A549 (cell line): Measurements from ENCODE around the gene CDH4. TPM values are rescaled to one million over a fixed set of nuclear protein-coding genes. Genes with fewer than 3 reads are reported as not detected.

Experiments used
- ATAC-seq, 2 experiments: fragments of 200-7000 bp in 1 of 2; fragments of >200 bp in 1 of 2; cut with Nextera tagmentation in 1 of 2; cut with Tn5 transposase in 1 of 2; 3 replicates each; pipeline versions ENCODE4 v1.8.0 to v1.9.1; 2018 to 2020; ENCODE audit warnings: mild to moderate bottlenecking in 1 of 2, moderate library complexity in 1 of 2
- CTCF ChIA-PET: fragments of 300-600 bp; sonication (Branson Sonifier 250); formaldehyde crosslinking; extraction: SDS; loops from one replicate; lab custom pipeline; 2021; ENCODE audit warnings: antibody characterized with exemption, inconsistent platforms; lab: Yijun Ruan, JAX
- POLR2A ChIA-PET: fragments of 350-600 bp; formaldehyde crosslinking; extraction: SDS; loops from one replicate; lab custom pipeline; 2021; ENCODE audit warnings: antibody characterized with exemption, inconsistent platforms; lab: Yijun Ruan, JAX
- DNase-seq, 2 experiments: peaks; one replicate each; pipeline versions ENCODE4 v3.0.0 to v3.0.0-alpha.2; 2011 to 2016; ENCODE audit warnings: low read depth in 1 of 2, low spot score in 1 of 2
- FAIRE-seq: peaks from 2 replicates; lab custom pipeline; 2011; peaks lifted over from hg19 to GRCh38; lab: Jason Lieb, UNC
- H3K27ac ChIP-seq, 2 experiments: fragments of >200 bp; sonication (Bioruptor Twin); formaldehyde crosslinking; 3 replicates each; pipeline ENCODE4 v1.5.1; 2016 to 2017
- H3K4me1 ChIP-seq: fragments of >200 bp; sonication (Bioruptor Twin); formaldehyde crosslinking; 3 replicates; pipeline ENCODE4 v1.6.1; 2016
- H3K4me2 ChIP-seq: fragments of >200 bp; sonication (Bioruptor Twin); formaldehyde crosslinking; 3 replicates; pipeline ENCODE4 v1.6.1; 2016
- H3K4me3 ChIP-seq: fragments of >200 bp; sonication (Bioruptor Twin); formaldehyde crosslinking; 3 replicates; pipeline ENCODE4 v1.5.1; 2016
- H3K9me3 ChIP-seq: fragments of >200 bp; sonication (Bioruptor Twin); formaldehyde crosslinking; 3 replicates; pipeline ENCODE4 v1.6.1; 2016
- CBX8 ChIP-seq: fragments of 200-600 bp; sonication (generic); IDR thresholded peaks from 2 replicates; pipeline ENCODE4 v1.6.1; 2016
- CTCF ChIP-seq: fragments of >200 bp; sonication (Bioruptor Twin); formaldehyde crosslinking; IDR thresholded peaks from 3 replicates; pipeline ENCODE4 v1.5.1; 2016
- EP300 ChIP-seq, 2 experiments: fragments of >200 bp; sonication (Bioruptor Twin); formaldehyde crosslinking; IDR thresholded peaks; 2 replicates in 1 of 2; 3 replicates in 1 of 2; pipeline ENCODE4 v1.6.1; 2016 to 2017
- FOSL2 ChIP-seq, 2 experiments: fragments of 450-650 bp in 1 of 2; fragments of >200 bp in 1 of 2; sonication (Bioruptor Twin) in 1 of 2; formaldehyde crosslinking; IDR thresholded peaks; 2 replicates each; pipeline versions ENCODE4 v1.5.0 to v1.6.1; 2016 to 2020; ENCODE audit warnings: mild to moderate bottlenecking in 1 of 2, moderate library complexity in 1 of 2
- HES2 ChIP-seq: fragments of >200 bp; sonication (Bioruptor Twin); formaldehyde crosslinking; IDR thresholded peaks from 2 replicates; pipeline ENCODE4 v1.6.1; 2016
- HOXA7 ChIP-seq: fragments of 250-450 bp; sonication (Bioruptor Pico); IDR thresholded peaks from 2 replicates; pipeline ENCODE4 v1.5.0; 2020; ENCODE audit warnings: mild to moderate bottlenecking, moderate library complexity
- JUNB ChIP-seq: fragments of >200 bp; sonication (Bioruptor Twin); formaldehyde crosslinking; IDR thresholded peaks from 2 replicates; pipeline ENCODE4 v1.6.1; 2016
- MAFK ChIP-seq: fragments of 450-650 bp; IDR thresholded peaks from 2 replicates; pipeline ENCODE4 v1.6.1; 2014; ENCODE audit not compliant: partially characterized antibody
- MYC ChIP-seq: IDR thresholded peaks from 2 replicates; pipeline ENCODE4 v1.6.1; 2012; ENCODE audit warnings: mild to moderate bottlenecking, inconsistent platforms, low read length, improper control_type of control experiment, borderline replicate concordance
- RCOR1 ChIP-seq: fragments of 150-350 bp; IDR thresholded peaks from 2 replicates; pipeline ENCODE4 v1.6.1; 2014; ENCODE audit warnings: antibody characterized with exemption, low read length, low read depth
- REST ChIP-seq: fragments of 200-600 bp; sonication (generic); IDR thresholded peaks from 2 replicates; pipeline ENCODE4 v1.6.1; 2016; ENCODE audit warnings: antibody characterized with exemption, mild to moderate bottlenecking, moderate library complexity
- RFX5 ChIP-seq: fragments of 450-650 bp; IDR thresholded peaks from 2 replicates; pipeline ENCODE4 v1.7.1; 2014; ENCODE audit warnings: antibody characterized with exemption, mild to moderate bottlenecking, moderate library complexity
- RNF2 ChIP-seq: fragments of 200-600 bp; sonication (generic); IDR thresholded peaks from 2 replicates; pipeline ENCODE4 v1.6.1; 2016; ENCODE audit warnings: low read depth, mild to moderate bottlenecking, antibody characterized with exemption, moderate library complexity, borderline replicate concordance
- ZNF302 ChIP-seq: fragments of 250-450 bp; sonication (Bioruptor Pico); IDR thresholded peaks from 2 replicates; pipeline ENCODE4 v1.9.0; 2021; ENCODE audit warnings: inconsistent platforms, mild to moderate bottlenecking, moderate library complexity
- WGBS: methylation state at CpG from one replicate; pipeline ENCODE4 v1.1.6; 2017; ENCODE audit errors: missing lambda C conversion rate; 5-methylcytosine and 5-hydroxymethylcytosine counted together
- polyA plus RNA-seq, 4 experiments: library from polyadenylated mRNA; depleted of rRNA in 3 of 4; stranded (reverse); fragments of >200 nt; fragmentation: RNase III in 1 of 4; extraction: RNeasy Plus Mini Kit Qiagen cat#74134 plus additional on column Dnase treatment in 1 of 4; gene quantifications; 2 replicates in 3 of 4; 3 replicates in 1 of 4; pipeline ENCODE4 v1.2.3, GENCODE V29; 2011 to 2017
- TF ChIP-seq, protein P1 (sequence below): IDR thresholded peaks from 2 replicates; pipeline ENCODE4 v1.6.1; 2012
- TF ChIP-seq, protein P2 (sequence below): fragments of 450-650 bp; IDR thresholded peaks from 2 replicates; pipeline ENCODE4 v1.6.1; 2014; ENCODE audit warnings: antibody characterized with exemption

Gene CDH4
- polyA plus RNA-seq, 2 of the 4 experiments (the other 2 are of a cell fraction): 3.4 to 10.3 TPM

DNA sequence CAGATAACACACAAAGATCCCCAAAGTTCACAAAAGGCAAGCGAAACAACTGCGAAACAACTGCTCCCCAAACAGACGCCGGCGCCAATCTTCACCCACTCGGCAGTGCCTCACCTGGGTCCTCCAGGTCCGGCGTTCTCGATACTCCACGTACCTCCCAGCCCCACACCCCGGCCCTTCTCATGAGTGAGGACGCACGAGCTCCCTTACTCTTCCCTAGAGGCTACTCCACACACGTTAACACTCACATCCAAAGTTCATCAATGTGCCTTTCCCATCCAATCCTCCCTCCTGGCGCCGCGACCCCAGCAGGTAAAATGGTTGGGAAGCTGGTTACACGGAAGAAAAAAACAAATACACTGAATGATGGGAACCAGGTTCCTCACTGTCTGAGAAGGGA lies 736.6 kb downstream of the CDH4 start:
- ATAC-seq (no peak), FAIRE-seq (no peak), DNase-seq (no peak)
- no peak overlapping the region for H3K4me3 ChIP-seq
- TF ChIP-seq JUNB: no peak
- no peak for TF ChIP-seq CBX8
- no peak for TF ChIP-seq HES2
- TF ChIP-seq MYC: no peak
- TF ChIP-seq RCOR1: no peak
- TF ChIP-seq, protein P1, sequence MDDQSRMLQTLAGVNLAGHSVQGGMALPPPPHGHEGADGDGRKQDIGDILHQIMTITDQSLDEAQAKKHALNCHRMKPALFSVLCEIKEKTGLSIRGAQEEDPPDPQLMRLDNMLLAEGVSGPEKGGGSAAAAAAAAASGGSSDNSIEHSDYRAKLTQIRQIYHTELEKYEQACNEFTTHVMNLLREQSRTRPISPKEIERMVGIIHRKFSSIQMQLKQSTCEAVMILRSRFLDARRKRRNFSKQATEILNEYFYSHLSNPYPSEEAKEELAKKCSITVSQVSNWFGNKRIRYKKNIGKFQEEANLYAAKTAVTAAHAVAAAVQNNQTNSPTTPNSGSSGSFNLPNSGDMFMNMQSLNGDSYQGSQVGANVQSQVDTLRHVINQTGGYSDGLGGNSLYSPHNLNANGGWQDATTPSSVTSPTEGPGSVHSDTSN: no peak
- TF ChIP-seq HOXA7 (CRISPR knock-in tag): no peak
- TF ChIP-seq RNF2: no peak
- no peak for TF ChIP-seq CTCF
- no peak for TF ChIP-seq EP300 (IDR thresholded peaks at IDR 0.05)
- TF ChIP-seq FOSL2 (IDR thresholded peaks at IDR 0.05): no peak
- no peak for TF ChIP-seq FOSL2 (CRISPR knock-in tag; IDR thresholded peaks at IDR 0.05)
- TF ChIP-seq, protein P2, sequence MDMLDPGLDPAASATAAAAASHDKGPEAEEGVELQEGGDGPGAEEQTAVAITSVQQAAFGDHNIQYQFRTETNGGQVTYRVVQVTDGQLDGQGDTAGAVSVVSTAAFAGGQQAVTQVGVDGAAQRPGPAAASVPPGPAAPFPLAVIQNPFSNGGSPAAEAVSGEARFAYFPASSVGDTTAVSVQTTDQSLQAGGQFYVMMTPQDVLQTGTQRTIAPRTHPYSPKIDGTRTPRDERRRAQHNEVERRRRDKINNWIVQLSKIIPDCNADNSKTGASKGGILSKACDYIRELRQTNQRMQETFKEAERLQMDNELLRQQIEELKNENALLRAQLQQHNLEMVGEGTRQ: no peak
- TF ChIP-seq RFX5: no peak
- TF ChIP-seq ZNF302 (CRISPR knock-in tag): no peak
- no peak for TF ChIP-seq REST
- H3K4me1 ChIP-seq: no peaks in the 10 kb centered on the region
- WGBS: 96% methylated on average over 18 of the region's 18 CpGs
- H3K4me2 ChIP-seq: no peak overlapping the region
- peaks cover 27% of the 10 kb centered on the region for H3K9me3 ChIP-seq
- POLR2A ChIA-PET: no interaction called here
- CTCF ChIA-PET: interaction anchor here (0.9 kb wide), 1 partner anchor 22 kb away, joined by 4 read pairs; no protein-coding TSS in a partner anchor
- H3K27ac ChIP-seq: no peak overlapping the region

- FAIRE-seq: no peak
Measured at GRCh38 chr20:61989741-61990140, 737.7 kb downstream of the CDH4 start.

More at GRCh38 chr20:61989741-61990140, 737.7 kb downstream of the CDH4 start:
- ChIA-PET POLR2A (no interaction called here), CTCF (interaction anchor here (0.9 kb wide), 1 partner anchor 21 kb away, joined by 4 read pairs; no protein-coding TSS in a partner anchor)
- no peak for ATAC-seq
- Histone ChIP-seq H3K27ac (no peak overlapping the region), H3K4me3 (no peak overlapping the region), H3K9me3 (peaks cover 27% of the 10 kb centered on the region), H3K4me2 (no peak overlapping the region), H3K4me1 (no peaks in the 10 kb centered on the region)
- 95% methylated on average over 14 of the region's 14 CpGs for WGBS
- TF ChIP-seq MAFK: no peak
- TF ChIP-seq, protein P2: no peak
- DNase-seq: no peak
